Measurements from ENCODE around the gene CFAP107.

DNA sequence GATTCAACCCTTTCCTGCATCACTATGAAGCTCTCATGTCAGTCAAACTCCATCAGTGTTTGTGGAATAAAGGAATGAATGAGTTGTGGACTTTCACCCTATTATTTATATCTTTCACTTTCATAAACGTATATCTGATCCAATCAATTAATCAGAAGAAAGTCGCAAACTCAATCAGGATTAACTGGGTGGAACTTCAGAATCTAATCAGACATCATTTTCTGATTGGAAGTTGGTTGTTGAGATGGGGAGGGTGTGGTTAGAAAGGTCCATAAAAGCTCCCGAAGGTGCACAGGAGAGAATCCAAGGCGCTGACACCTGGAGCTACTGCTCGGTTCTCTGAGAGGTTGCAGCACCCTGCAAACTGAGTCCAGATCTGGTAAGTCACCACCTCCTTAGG, 27.4 kb downstream of the CFAP107 start, which contains the start of gene PRAMEF12:
- TF ChIP-seq, protein P1, sequence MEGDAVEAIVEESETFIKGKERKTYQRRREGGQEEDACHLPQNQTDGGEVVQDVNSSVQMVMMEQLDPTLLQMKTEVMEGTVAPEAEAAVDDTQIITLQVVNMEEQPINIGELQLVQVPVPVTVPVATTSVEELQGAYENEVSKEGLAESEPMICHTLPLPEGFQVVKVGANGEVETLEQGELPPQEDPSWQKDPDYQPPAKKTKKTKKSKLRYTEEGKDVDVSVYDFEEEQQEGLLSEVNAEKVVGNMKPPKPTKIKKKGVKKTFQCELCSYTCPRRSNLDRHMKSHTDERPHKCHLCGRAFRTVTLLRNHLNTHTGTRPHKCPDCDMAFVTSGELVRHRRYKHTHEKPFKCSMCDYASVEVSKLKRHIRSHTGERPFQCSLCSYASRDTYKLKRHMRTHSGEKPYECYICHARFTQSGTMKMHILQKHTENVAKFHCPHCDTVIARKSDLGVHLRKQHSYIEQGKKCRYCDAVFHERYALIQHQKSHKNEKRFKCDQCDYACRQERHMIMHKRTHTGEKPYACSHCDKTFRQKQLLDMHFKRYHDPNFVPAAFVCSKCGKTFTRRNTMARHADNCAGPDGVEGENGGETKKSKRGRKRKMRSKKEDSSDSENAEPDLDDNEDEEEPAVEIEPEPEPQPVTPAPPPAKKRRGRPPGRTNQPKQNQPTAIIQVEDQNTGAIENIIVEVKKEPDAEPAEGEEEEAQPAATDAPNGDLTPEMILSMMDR (IDR thresholded peaks at IDR 0.05; ENCODE audit: insufficient read depth, low read depth, low read length): no peak
- no peak for TF ChIP-seq EZH2 (IDR thresholded peaks at IDR 0.05; ENCODE audit: insufficient read depth, low read length)

Measured in astrocyte (in vitro differentiated cells and primary cell).